NCI-H187 (cell line): ENCODE results near the gene GALNT12.

Source experiments
- DNase-seq, 2 experiments: peaks; one replicate each; lab custom pipeline; 2025; lab: John Stamatoyannopoulos, UW

GALNT12 gene

DNA sequence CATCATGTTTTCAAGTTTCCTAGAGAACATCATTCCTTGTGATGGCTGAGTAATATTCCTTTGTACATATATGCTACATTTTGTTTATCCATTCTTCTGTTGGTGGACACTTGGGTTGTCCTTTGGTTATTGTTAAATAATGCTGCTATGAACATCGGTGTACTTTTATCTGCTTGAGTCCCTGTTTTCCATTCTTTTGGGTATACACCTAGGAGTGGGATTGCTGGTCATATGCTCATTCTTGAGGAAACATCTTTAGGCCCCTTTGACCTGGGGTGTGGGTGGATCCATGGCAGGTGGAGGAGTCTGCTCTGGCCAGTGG, 25.3 kb downstream of the GALNT12 start:
- DNase-seq: no peak

DNA sequence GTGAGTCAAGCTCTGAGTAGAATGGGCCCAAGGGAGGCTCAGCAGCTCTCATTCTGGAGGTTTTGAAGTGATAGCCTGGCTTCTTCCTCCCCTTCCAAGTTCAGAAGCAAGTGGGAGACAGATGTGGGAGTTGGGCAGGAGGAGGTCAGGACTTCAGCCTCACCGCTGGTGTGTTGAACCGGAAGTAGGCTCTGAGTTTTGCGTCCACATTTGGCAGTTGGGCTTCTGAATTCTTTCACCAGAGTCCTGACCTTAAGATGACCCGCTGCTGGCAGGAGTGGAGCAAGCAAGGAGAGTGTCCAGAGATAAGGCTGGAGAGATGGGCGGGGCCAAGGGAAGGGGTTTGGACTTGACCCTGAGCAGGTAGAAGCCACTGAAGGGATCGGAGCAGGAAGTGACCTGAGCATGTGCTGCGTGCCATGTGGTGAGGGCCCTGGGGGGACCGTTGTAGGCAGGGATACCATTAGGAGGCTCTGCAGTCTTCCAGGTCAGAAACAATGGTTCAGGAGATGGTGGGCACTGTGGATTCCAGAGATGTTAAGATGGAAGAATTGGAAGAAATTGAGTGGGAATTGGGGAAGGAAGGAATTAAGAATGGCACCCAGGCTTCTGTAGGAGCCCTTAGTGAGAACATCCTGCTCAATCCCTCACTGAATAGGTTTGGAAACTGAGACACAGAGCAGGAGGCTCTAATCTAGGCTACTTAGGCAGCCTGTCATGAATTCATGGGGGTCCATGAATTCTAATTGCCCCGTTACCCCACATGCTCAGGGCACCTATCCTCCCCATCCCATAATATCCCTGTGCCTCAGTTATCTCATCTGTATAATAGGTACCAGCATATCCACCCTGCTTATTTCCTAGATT, 25.9 kb downstream of the GALNT12 start:
- DNase-seq: no peak

- no peak for DNase-seq
Measured at GRCh38 chr9:98834386-98834785, 26.9 kb downstream of the GALNT12 start.

DNA sequence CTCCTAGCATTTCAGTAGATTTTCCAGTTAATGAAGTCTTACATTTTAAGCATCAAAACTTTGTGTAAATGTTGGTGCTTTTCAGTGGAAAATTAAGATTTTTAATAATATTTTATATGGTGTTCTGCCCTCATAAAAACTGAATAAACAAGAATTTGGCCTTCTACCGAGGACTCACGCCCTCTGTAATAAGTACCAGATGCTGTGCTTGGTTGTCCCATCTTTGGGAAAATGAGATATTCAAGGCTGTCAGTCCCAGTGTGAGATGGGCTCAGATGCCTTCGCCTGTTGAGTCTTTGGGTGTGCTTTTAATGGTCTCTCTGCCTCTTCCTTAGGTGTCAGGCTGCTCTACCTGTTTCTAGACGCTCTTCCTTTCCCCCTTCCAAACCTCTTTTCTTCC, 28.7 kb downstream of the GALNT12 start:
- DNase-seq: no peak

DNA sequence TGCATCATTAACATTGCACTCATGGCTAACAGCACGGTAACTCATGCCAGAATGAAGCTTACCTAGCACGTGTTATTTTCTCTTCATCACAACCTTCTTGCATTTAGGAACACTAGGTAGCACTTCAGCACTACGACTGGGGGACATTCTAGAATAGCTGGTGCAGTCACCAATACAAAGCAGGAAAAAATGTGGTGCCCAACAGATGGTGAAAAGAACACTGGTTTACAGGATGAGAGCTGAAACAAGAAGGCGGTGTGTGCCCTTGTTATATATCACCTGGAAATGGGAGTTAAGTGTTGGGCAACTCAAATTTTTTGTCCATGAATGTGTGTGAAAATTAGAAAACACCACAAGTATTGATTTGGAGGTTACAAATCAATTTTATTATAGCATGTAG, 30.0 kb downstream of the GALNT12 start:
- no peak for DNase-seq

- DNase-seq: no peak
Measured at GRCh38 chr9:98838155-98838867, 30.8 kb downstream of the GALNT12 start.

DNA sequence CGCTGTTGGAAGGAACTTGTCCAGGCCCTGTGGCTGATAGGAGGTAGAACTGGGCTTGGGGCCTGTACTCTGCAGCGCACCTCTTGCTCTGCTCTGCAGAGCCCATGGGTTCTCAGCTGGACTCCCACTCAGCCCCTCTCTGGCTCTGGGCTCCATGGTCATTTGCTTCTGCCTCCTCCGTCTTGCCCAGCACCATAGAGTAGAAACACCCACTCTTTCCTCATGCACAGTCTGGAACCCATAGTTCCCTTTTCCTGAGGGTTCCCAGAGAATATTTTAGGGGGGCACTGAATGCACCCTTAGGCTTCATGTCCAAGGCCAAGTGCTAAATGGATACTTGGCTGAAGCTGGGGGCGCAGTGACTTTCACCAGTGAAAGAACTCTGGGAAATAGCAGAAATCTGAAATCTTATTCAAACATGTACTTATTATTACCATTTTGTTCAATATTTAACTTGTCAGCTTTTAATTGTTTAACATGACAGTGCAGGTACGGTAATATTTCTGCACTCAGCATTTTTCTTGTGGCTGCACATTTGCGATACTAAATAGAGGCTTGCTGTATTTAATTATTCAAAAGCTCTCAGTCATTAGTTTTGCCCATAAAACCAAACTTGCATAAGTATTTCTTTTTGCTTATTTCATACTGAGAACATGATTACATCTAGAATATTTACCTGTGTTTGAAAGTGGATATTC, 31.5 kb downstream of the GALNT12 start:
- no peak for DNase-seq

DNA sequence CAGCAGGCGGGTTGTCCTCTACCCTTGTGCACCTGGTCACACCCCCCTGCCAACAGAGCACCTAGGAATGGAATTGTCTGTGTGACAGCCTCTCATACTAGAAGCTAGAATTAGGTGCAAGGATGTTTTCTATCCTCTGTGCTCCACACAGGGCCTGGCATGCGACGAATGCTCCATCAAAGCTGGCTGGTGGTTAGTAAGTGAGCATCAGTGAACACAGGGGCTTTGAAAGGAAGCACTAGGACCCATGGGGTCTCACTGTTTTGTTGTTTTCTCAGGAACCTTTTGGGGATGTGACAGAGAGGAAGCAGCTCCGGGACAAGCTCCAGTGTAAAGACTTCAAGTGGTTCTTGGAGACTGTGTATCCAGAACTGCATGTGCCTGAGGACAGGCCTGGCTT, 32.3 kb downstream of the GALNT12 start:
- DNase-seq: no peak

DNA sequence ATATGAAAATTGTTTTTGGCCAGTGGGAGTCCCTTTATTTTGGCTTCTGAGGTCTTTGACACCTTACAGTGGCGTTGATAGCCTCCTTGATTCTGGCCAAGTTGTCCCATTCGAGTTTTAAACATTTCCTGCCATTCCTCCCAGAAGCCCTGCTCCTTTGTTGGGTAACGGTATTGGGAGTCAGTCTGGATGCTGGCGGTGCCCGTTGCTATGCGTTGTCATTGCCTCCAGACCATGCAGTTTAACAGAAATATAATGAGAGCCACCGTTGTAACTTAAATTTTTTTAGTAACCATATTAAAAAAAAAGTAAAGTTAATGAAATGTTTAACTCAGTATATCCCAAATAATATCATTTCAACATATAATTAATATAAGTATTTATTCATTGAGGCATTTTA, 35.0 kb downstream of the GALNT12 start:
- no peak for DNase-seq

GRCh38 chr9:98846081-98846480, 38.6 kb downstream of the GALNT12 start:
- no peak for DNase-seq

DNA sequence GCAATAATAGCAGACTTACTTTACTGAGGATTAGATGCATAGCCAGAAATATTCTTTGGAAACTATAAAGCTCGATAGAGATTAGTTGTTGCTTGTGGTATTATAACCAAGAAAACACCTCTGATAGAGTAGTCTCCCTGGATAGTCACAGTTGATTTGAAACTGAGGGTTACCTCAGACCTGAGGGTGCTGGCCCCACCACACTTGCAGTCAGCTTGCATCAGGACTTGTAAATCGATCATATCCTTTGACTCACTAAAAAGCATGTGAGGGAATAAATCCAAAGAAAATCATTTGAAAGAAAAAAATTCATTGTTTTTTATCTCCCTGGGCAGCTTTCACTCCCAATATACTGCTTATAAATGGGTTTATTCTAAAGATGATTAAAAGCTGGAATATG, 39.4 kb downstream of the GALNT12 start:
- no peak for DNase-seq

- peak in 1 of 2 experiments; percentile 14 for DNase-seq
Measured at GRCh38 chr9:98848450-98849149, 41.1 kb downstream of the GALNT12 start.

- no peak for DNase-seq
Measured at GRCh38 chr9:98849563-98849962, 42.1 kb downstream of the GALNT12 start.

DNA sequence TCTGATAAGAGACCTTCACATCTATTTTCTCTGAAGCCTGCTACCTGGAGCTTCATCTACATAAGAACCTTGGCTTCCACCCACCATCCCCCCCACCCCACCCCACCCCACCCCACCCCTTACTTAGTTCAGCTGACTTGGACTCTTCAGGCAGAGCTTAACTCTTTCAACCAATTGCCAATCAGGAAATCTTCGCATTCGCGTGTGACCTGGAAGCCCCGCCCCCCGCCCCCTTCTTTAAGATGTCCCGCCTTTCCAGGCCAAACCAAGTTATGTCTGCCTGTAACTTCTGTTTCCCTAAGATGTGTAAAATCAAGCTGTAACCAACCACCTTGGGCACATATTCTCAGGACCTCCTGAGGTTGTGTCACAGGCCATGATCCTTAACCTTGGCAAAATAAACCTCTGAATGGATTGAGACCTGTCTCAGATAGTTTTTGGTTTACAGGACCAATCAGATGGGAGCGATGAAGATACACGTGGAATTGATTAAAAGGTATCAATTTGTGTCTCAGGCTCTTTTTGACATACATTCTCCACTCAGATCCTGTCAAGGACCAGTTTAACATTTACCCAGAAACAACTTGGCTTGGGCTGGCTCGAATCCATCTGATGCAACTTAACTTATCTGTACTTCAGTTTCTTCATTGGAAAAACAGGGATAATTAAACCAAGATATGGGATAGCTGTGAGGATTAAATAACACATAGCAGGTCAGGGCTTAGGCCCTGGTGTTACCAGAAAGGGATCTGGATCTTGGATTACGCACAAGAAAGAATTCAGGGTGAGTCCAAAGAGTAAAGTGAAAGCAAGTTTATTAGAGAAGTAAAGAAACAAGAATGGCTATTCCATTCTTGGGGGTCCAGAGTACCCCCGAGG, 43.6 kb downstream of the GALNT12 start:
- no peak for DNase-seq

GRCh38 chr9:98851730-98852459, 44.4 kb downstream of the GALNT12 start:
- DNase-seq: no peak

DNA sequence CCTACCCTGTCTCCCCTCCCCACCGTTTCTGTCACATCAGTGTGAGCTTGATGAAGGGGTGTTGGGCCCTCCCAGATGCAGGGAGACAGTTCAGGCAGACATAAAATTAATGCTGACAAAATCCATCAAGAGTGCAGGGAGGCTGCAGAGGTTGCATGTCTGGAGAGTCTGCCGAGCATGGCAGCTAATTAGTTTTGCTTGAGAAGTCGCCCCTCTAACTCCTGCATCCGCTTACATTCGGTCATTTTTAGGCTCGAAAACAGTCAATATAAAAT, 44.9 kb downstream of the GALNT12 start:
- DNase-seq: no peak

DNA sequence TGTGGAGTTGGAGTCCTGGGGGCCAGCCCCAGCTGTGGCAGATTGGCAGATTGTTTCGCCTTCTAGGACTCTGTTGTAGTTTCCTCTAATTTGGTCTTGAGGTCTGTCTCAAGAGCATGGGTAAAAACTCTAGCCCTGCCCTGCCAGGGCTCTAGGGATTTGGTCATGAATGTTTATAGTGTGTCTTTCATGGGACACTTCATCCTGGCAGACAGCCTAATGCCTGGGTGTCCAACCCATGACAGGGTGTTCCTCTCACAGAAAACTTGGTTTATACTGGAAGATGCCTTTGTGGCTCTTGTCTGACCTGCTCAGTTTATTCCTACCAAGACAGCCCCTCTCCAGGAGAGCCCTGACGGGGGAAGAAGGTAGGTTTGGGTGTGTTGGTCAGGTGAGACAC, 45.5 kb downstream of the GALNT12 start:
- DNase-seq: no peak

DNA sequence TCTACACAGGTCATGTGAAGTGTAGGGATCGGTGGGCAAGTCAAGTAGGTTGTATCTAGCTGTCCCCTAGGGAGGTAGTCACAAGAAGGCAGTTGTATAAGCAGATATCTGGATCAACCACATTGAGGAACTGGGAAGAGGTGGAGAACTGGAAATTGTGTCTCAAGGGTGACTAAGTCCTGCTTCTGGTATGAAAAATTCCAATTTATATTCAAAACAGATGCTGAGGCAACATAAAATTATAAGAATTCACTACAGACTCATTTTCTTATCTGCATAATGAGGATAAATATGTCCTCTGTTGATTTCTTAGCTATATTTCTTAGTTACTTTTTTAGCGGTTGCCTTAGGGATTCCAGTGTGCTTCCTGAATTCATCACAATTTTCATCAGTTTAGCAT, 46.8 kb downstream of the GALNT12 start:
- DNase-seq: no peak

GRCh38 chr9:98855592-98855991, 48.1 kb downstream of the GALNT12 start:
- no peak for DNase-seq

DNA sequence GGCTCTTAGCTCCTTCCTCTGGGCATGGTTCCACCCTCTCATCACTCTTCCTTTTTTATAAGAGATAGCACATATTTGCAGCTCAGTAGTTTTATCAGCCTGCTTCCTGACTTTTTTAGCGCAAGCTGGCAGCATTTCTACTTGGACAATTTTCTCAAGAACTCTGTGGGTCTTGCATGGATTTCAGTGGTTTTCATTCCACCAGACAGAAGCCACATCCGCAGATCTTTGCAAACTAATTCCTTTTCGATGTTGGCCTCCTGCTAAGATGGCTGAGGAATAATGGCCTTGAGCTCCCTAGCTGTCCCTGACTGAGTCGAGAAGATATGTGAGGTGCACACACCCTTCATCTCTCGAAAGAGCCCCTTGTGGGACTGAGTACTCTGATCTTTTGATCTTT, 49.5 kb downstream of the GALNT12 start:
- DNase-seq: no peak

DNA sequence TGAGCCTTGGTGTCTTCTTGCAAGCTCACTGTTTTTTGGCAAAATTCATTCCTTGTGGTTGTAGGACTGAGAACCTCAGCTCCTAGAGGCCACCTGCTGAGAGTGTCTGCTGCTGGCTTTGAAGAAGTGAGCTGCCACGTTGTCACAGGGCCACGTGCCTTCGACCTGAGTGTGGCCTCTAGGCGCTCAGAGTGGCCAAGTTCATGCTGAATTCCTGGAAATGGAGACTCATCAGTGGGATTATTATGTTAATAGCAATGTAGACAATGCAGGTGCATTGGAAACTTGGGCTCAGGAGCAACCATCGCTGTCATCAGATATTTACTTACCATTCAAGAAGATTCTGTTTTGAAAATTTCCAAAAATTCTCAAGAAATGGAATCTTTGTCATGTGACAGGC, 52.5 kb downstream of the GALNT12 start:
- DNase-seq: no peak
